NCI-H1417 treated with DMSO at 0.1 percent for 48 hours (cell line): Measurements from ENCODE around the gene RHOT2.
"Not testable (repeated sequence)": the region's sequence is repeated elsewhere in the genome, so short reads cannot be mapped to it uniquely, and the experiment has no call there.

ENCODE experiments used
- DNase-seq: peaks from one replicate; lab custom pipeline; 2025; lab: John Stamatoyannopoulos, UW

RHOT2 gene

GRCh38 chr16:700684-701584 is 33.0 kb downstream of the RHOT2 start:
- no peak for DNase-seq

- DNase-seq, result no peak
Measured at GRCh38 chr16:702341-702740, 34.4 kb downstream of the RHOT2 start.

GRCh38 chr16:703406-703805 is 35.5 kb downstream of the RHOT2 start:
- no peak for DNase-seq

- no peak for DNase-seq
Measured at GRCh38 chr16:704047-704446, 36.1 kb downstream of the RHOT2 start.

- no peak for DNase-seq
Measured at GRCh38 chr16:704552-705380, 36.8 kb downstream of the RHOT2 start.

GRCh38 chr16:705431-706188 is 37.7 kb downstream of the RHOT2 start, which contains the start of gene FBXL16:
Gene FBXL16, minus strand, starts transcription at chr16:705801. Its CDS starts 8,396 bp downstream, at chr16:697405.
- DNase-seq, result no peak

- no peak for DNase-seq
Measured at GRCh38 chr16:706189-707061, 38.5 kb downstream of the RHOT2 start.

GRCh38 chr16:707062-707538 is 39.2 kb downstream of the RHOT2 start:
- no peak for DNase-seq

- DNase-seq, result no peak
Measured at GRCh38 chr16:708019-708418, 40.1 kb downstream of the RHOT2 start.

GRCh38 chr16:708959-709358 is 41.0 kb downstream of the RHOT2 start:
- DNase-seq, result no peak

- peak; percentile 84 for DNase-seq
Measured at GRCh38 chr16:709566-710499, 41.9 kb downstream of the RHOT2 start.

- DNase-seq, result no peak
Measured at GRCh38 chr16:710500-711075, 42.7 kb downstream of the RHOT2 start.

GRCh38 chr16:711084-711483 is 43.2 kb downstream of the RHOT2 start:
- no peak for DNase-seq

- no peak for DNase-seq
Measured at GRCh38 chr16:711548-712320, 43.8 kb downstream of the RHOT2 start.

- DNase-seq, result not testable (repeated sequence)
Measured at GRCh38 chr16:712740-713250, 44.9 kb downstream of the RHOT2 start.

- no peak for DNase-seq
Measured at GRCh38 chr16:714079-714478, 46.1 kb downstream of the RHOT2 start.

- DNase-seq, result no peak
Measured at GRCh38 chr16:714558-715476, 46.9 kb downstream of the RHOT2 start, which contains the start of gene METRN. Gene METRN, plus strand, starts transcription at chr16:715118. Its CDS starts 172 bp downstream, at chr16:715290.
